ENCODE data around the gene WWC2. TPM values are rescaled to one million over a fixed set of nuclear protein-coding genes. Genes with fewer than 3 reads are reported as not detected.

The WWC2 gene
- polyA plus RNA-seq, 3 donors from 2014 or later: 0.13 to 3.7 (median 0.78) TPM

DNA sequence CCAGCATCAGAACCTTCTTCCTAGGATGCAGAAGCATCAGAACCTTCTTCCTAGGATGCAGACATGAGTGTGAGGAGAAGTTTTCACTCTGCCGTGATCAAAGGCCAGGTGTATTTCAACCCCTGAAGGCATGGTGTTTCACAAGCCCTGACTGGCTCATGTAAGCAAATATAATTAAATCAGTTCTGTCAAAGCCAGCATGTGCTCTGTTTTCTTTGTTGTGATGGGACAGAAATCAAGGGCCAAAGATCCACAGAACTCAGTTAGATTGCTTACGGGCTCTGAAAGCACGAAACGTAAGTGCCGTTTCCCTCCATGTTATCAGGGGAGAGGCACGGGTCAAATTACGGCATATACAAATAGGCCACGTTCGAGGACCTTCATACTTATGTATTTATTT, 255.2 kb downstream of the WWC2 start:
- peaks cover 0 to 2% (median 0%) of the 10 kb centered on the region in 6 donors for H3K9me3 Mint-ChIP-seq
- H3K36me3 Mint-ChIP-seq: no peaks in the 10 kb centered on the region
- peaks cover 7 to 15% (median 11%) of the 10 kb centered on the region in 3 donors for H3K27me3 Mint-ChIP-seq (ENCODE audit: low read depth in 3 of 3)
- no peak overlapping the region for H3K4me3 Mint-ChIP-seq
- no peak overlapping the region for H3K27ac Mint-ChIP-seq
- H3K4me1 Mint-ChIP-seq: peaks cover 2 to 10% of the 10 kb centered on the region in 2 donors
- no peak for DNase-seq

- H3K9me3 Mint-ChIP-seq: peaks cover 0 to under 1% (median 0%) of the 10 kb centered on the region in 6 donors
- peaks cover 8 to 15% (median 11%) of the 10 kb centered on the region in 3 donors for H3K27me3 Mint-ChIP-seq (ENCODE audit: low read depth in 3 of 3)
- H3K4me1 Mint-ChIP-seq: peaks cover 1 to 3% of the 10 kb centered on the region in 2 donors
- DNase-seq: no peak
- H3K4me3 Mint-ChIP-seq: no peak overlapping the region
- H3K36me3 Mint-ChIP-seq: no peaks in the 10 kb centered on the region
- H3K27ac Mint-ChIP-seq: no peak overlapping the region
Measured at GRCh38 chr4:183355405-183355804, 256.3 kb downstream of the WWC2 start.

DNA sequence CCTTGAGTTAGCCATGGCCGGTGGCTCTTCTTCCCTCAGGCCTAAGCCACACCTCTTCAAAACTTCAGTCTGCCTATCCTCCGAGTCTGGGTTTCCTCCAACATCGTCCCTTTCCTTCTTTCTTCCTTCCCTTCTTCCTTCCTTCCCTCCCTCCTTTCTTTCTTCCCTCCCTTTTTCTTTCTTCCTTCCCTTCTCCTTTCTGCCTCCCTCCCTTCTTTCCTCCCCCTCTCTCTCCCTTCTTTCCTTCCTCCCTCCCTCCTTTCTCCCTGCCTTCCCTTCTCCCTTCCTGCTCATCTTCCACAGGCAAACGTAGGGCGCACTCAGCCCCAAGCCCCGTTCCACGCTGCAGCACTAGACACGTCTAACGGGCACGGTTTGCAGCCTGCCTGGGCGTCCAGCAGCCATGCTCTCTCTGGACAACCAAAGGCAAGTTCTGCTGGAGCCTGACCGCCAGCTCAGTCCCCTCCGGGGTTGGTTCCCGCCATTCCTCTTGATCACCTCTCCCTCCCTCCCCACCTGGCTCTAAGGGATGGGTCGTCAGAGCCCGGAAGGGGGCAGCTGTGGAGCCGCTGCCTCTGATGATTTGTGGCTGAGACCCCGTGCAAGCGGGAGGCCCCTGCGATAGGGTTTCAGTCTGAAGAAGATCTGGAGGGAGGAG, 257.2 kb downstream of the WWC2 start:
- no peaks in the 10 kb centered on the region for H3K9me3 Mint-ChIP-seq
- no peak overlapping the region for H3K4me3 Mint-ChIP-seq
- no peak for DNase-seq
- H3K27ac Mint-ChIP-seq: no peak overlapping the region
- H3K27me3 Mint-ChIP-seq (ENCODE audit: low read depth in 3 of 3): peaks cover 10 to 11% (median 11%) of the 10 kb centered on the region in 3 donors
- no peaks in the 10 kb centered on the region for H3K36me3 Mint-ChIP-seq
- no peaks in the 10 kb centered on the region for H3K4me1 Mint-ChIP-seq

DNA sequence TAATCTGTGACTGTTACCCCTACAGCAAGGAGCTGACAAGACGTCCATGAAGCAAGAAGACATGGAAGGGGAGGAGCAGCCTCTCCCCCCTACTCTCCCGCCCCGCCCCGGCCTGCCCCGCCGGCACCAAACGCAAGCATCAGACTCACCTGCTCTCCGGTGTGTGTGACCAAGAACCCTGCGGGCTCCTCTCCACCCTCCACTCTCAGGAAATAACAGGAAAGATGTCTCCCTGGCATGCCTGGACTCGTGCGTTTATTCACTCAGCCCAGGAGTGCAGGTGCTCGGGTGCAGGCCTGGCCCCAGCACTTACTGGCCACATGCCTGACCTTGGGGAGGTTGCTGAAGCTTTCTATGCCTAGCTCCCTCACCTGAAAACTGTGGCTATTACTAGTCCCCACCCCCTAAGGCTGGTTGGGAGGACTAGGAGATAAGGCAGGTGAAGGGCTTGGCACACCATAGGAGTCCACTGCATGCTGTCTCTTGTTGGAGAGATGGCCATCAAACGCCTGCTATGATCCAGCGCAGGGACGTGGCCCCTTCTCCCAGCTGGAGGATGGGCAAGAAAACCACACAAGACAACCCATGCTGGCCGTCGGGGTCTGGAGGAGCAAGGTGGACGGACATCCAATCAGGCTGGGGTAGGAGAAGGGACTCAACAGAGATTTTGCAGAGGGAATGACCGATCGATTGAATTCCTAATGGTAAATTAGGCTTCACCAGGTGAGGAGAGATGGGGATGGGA, 258.0 kb downstream of the WWC2 start:
- H3K36me3 Mint-ChIP-seq: no peaks in the 10 kb centered on the region
- H3K4me3 Mint-ChIP-seq: no peak overlapping the region
- DNase-seq: no peak
- no peaks in the 10 kb centered on the region for H3K9me3 Mint-ChIP-seq
- H3K27ac Mint-ChIP-seq: no peak overlapping the region
- H3K27me3 Mint-ChIP-seq (ENCODE audit: low read depth in 3 of 3): peaks cover 7 to 11% (median 10%) of the 10 kb centered on the region in 3 donors
- no peaks in the 10 kb centered on the region for H3K4me1 Mint-ChIP-seq

DNA sequence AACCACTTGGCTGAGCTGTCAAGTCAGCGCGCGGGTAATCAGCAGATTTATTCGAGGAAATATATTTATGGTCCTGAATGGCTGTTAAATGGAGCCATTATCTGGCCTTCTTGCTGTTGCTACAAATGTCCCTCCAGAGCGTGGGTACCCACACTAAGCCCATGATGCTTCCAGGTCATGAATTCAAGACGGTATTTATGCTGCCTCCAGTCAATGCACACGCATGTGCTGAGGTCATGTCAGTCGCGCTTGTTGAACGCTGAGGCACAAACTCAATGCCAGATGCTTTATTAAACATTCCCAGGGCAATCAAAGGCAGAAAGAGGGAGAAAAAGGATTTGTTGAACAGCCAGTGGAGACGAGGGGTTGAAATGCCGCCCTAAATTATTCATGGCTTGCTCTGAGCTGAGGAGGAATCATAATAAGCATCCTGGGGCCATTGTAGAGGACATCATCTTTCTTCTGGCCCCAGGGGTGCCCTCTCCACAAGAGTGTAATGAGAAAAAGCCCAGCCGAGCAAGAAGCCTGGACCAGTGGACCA, 259.2 kb downstream of the WWC2 start:
- H3K4me3 Mint-ChIP-seq: no peak overlapping the region
- H3K9me3 Mint-ChIP-seq: no peaks in the 10 kb centered on the region
- H3K27ac Mint-ChIP-seq: no peak overlapping the region
- peaks cover 6 to 11% (median 7%) of the 10 kb centered on the region in 3 donors for H3K27me3 Mint-ChIP-seq (ENCODE audit: low read depth in 3 of 3)
- no peaks in the 10 kb centered on the region for H3K4me1 Mint-ChIP-seq
- H3K36me3 Mint-ChIP-seq: no peaks in the 10 kb centered on the region
- no peak for DNase-seq

- DNase-seq: no peak
- no peaks in the 10 kb centered on the region for H3K9me3 Mint-ChIP-seq
- no peaks in the 10 kb centered on the region for H3K36me3 Mint-ChIP-seq
- no peak overlapping the region for H3K27ac Mint-ChIP-seq
- H3K27me3 Mint-ChIP-seq (ENCODE audit: low read depth in 3 of 3): peaks cover 7 to 11% (median 7%) of the 10 kb centered on the region in 3 donors
- H3K4me3 Mint-ChIP-seq: no peak overlapping the region
- no peaks in the 10 kb centered on the region for H3K4me1 Mint-ChIP-seq
Measured at GRCh38 chr4:183360161-183360919, 261.3 kb downstream of the WWC2 start.

GRCh38 chr4:183362036-183362435, 263.0 kb downstream of the WWC2 start:
- no peak for DNase-seq

GRCh38 chr4:183362916-183363542, 264.0 kb downstream of the WWC2 start:
- DNase-seq: no peak
- no peaks in the 10 kb centered on the region for H3K36me3 Mint-ChIP-seq
- peaks cover 2 to 7% (median 5%) of the 10 kb centered on the region in 3 donors for H3K27me3 Mint-ChIP-seq (ENCODE audit: low read depth in 3 of 3)
- no peak overlapping the region for H3K4me3 Mint-ChIP-seq
- no peaks in the 10 kb centered on the region for H3K9me3 Mint-ChIP-seq
- H3K4me1 Mint-ChIP-seq: no peaks in the 10 kb centered on the region
- no peak overlapping the region for H3K27ac Mint-ChIP-seq

More at GRCh38 chr4:183362036-183362435, 263.0 kb downstream of the WWC2 start:
- no peak overlapping the region for H3K27ac Mint-ChIP-seq
- no peaks in the 10 kb centered on the region for H3K36me3 Mint-ChIP-seq
- no peaks in the 10 kb centered on the region for H3K4me1 Mint-ChIP-seq
- H3K4me3 Mint-ChIP-seq: no peak overlapping the region
- H3K9me3 Mint-ChIP-seq: no peaks in the 10 kb centered on the region
- H3K27me3 Mint-ChIP-seq (ENCODE audit: low read depth in 3 of 3): peaks cover 4 to 12% (median 7%) of the 10 kb centered on the region in 3 donors

DNA sequence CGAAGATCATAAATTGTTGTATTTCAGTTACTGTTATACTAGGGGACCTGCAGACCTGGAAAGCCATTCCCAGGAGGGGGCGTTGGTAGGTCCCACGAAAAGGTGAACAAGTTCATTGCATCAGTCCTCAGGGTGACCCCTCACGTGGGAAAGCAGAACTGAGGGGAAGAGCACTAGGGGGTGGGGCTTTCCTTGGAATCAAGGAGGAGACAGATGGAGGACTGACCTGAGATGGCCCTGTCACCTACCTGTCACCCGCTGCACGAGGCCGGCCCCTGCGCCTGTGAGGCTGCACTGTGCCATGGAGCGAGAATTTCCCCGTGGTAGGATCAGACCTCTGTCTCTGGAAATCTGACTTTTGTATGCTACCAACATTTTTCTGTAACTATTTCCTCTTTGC, 265.0 kb downstream of the WWC2 start:
- H3K27ac Mint-ChIP-seq: no peak overlapping the region
- no peaks in the 10 kb centered on the region for H3K4me1 Mint-ChIP-seq
- no peaks in the 10 kb centered on the region for H3K36me3 Mint-ChIP-seq
- H3K9me3 Mint-ChIP-seq: no peaks in the 10 kb centered on the region
- H3K4me3 Mint-ChIP-seq: no peak overlapping the region
- DNase-seq: no peak
- peaks cover 2 to 5% (median 3%) of the 10 kb centered on the region in 3 donors for H3K27me3 Mint-ChIP-seq (ENCODE audit: low read depth in 3 of 3)

- H3K9me3 Mint-ChIP-seq: no peaks in the 10 kb centered on the region
- H3K27ac Mint-ChIP-seq: no peak overlapping the region
- no peak overlapping the region for H3K4me3 Mint-ChIP-seq
- H3K27me3 Mint-ChIP-seq (ENCODE audit: low read depth in 3 of 3): peaks cover 0 to 4% (median 3%) of the 10 kb centered on the region in 3 donors
- H3K4me1 Mint-ChIP-seq: no peaks in the 10 kb centered on the region
- H3K36me3 Mint-ChIP-seq: no peaks in the 10 kb centered on the region
- no peak for DNase-seq
Measured at GRCh38 chr4:183366206-183366835, 267.3 kb downstream of the WWC2 start.

DNA sequence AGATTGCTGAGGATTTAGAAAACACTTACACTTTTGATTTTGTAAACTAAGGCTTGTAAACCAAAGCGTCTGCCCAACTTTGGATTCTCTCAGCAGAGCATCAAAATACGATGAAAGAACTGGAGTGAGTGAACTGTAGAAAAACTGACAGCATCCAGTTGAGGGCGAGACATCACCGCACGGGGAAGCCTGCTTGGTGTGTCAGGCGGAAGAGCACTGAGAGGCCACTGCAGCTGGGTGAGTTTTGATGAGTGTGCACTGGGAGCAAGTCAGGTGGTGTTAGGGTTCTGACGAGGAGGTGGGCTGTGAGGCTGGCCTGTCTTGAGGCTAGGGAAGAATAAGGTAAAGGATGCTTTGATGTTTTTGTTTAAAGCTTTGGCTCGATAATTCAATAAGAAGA, 270.0 kb downstream of the WWC2 start:
- Mint-ChIP-seq H3K4me1 (no peaks in the 10 kb centered on the region), H3K4me3 (no peak overlapping the region), H3K36me3 (no peaks in the 10 kb centered on the region), H3K9me3 (peaks cover 0 to 2% (median 0%) of the 10 kb centered on the region in 6 donors), H3K27me3 (ENCODE audit: low read depth in 3 of 3) (peaks cover 0 to 9% (median 8%) of the 10 kb centered on the region in 3 donors), H3K27ac (no peak overlapping the region)
- DNase-seq: no peak

All from immature natural killer cell (primary cell).